Hindlimb muscle (tissue), 1 donor: ENCODE measurements around the gene OR2G6. TPM values are rescaled to one million over a fixed set of nuclear protein-coding genes. Genes with fewer than 3 reads are reported as not detected.

ENCODE experiments used
- DNase-seq: peaks from one replicate; pipeline ENCODE4 v3.0.0-alpha.2; 2013
- polyA plus RNA-seq: library from polyadenylated mRNA; unstranded; fragments of 120-200 nt; gene quantifications from one replicate; pipeline ENCODE4 v1.2.1, GENCODE V29; 2013; ENCODE audit not compliant: insufficient read length

Gene OR2G6
- polyA plus RNA-seq, 1 donor, result not detected

DNA sequence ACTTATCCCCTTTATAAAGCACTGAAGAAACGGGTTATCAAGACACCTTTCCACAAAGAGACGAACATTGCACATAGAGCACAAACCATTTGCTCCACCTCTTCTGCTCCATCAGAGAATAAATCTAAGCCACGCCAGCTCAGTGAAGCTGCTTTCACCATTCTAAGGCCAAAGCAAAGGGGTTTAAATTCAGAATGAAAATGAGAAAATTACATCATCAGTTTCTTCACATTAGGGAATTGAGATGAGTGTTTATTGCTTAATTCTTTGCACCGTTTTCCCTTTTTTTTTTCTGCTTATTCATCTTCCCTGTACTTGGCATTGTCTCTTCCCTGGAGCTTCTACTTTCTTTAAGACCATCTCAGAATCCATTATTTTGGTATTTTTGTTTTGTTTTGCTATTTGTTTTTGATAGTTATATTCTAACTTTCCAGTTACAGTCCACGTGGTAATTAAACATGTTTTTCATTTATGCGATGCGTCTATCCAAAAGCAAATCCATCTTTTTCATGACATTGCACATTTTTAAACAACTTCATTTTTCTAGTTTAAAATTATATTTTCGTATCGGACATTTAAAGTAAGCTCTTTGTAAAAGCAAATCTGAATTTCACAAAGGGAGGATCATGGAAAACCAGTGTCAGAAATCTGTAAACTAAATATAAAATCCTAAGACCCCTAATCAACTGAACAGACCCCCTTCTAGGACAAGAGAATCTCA, 68.5 kb downstream of the OR2G6 start:
- DNase-seq, result no peak

Other genes starting within 250 kb of the OR2G6 start
- gene OR2T33, start 230.1 kb upstream of the OR2G6 start, polyA plus RNA-seq, result not detected
- gene OR2T12, start 204.6 kb upstream of the OR2G6 start, polyA plus RNA-seq, result not detected
- not detected for gene OR2M7, start 183.5 kb upstream of the OR2G6 start, polyA plus RNA-seq
- not detected for gene OR14C36, start 159.3 kb upstream of the OR2G6 start, polyA plus RNA-seq
- not detected for gene OR2T4, start 146.4 kb upstream of the OR2G6 start, polyA plus RNA-seq
- not detected for gene OR2T6, start 132.3 kb upstream of the OR2G6 start, polyA plus RNA-seq
- gene OR2T1, start 105.0 kb upstream of the OR2G6 start, polyA plus RNA-seq, result not detected
- gene OR2T2, start 62.4 kb upstream of the OR2G6 start, polyA plus RNA-seq, result not detected
- not detected for gene OR2T3, start 34.7 kb upstream of the OR2G6 start, polyA plus RNA-seq
- not detected for gene OR2T5, start 19.5 kb upstream of the OR2G6 start, polyA plus RNA-seq
- gene OR2T29, start 54.7 kb downstream of the OR2G6 start, polyA plus RNA-seq, result not detected
- not detected for gene OR2T34, start 66.7 kb downstream of the OR2G6 start, polyA plus RNA-seq
- not detected for gene OR2T10, start 89.6 kb downstream of the OR2G6 start, polyA plus RNA-seq
- gene OR2T11, start 127.0 kb downstream of the OR2G6 start, polyA plus RNA-seq, result not detected
- not detected for gene OR2T35, start 137.2 kb downstream of the OR2G6 start, polyA plus RNA-seq
- gene OR2T27, start 147.5 kb downstream of the OR2G6 start, polyA plus RNA-seq, result not detected
- not detected for gene OR14I1, start 194.7 kb downstream of the OR2G6 start, polyA plus RNA-seq
- gene LYPD8, start 247.7 kb downstream of the OR2G6 start, polyA plus RNA-seq, result not detected